Smooth muscle cell (in vitro differentiated cells): ENCODE data around the gene ZNF366. TPM values are rescaled to one million over a fixed set of nuclear protein-coding genes. Genes with fewer than 3 reads are reported as not detected.

Experiments
- DNase-seq: peaks from one replicate; lab custom pipeline; 2025; ENCODE audit not compliant: unreplicated experiment; lab: John Stamatoyannopoulos, UW
- H2AFZ ChIP-seq: fragments of 200-600 bp; sonication (generic); 2 replicates; pipeline ENCODE4 v1.6.0; 2016; ENCODE audit warnings: antibody characterized with exemption, low read depth, mild to moderate bottlenecking
- H3F3A ChIP-seq: fragments of 200-600 bp; sonication (generic); 2 replicates; pipeline ENCODE4 v1.6.0; 2017; ENCODE audit warnings: antibody characterized with exemption, low read depth
- H3K27ac ChIP-seq: fragments of 200-600 bp; sonication (generic); 2 replicates; pipeline ENCODE4 v1.5.1; 2016; ENCODE audit warnings: low read depth, mild to moderate bottlenecking
- H3K27me3 ChIP-seq: fragments of 200-600 bp; sonication (generic); 2 replicates; pipeline ENCODE4 v1.6.1; 2016; ENCODE audit warnings: low read depth, mild to moderate bottlenecking
- H3K36me3 ChIP-seq: fragments of 200-600 bp; sonication (generic); 2 replicates; pipeline ENCODE4 v1.5.1; 2016; ENCODE audit warnings: low read depth
- H3K4me1 ChIP-seq: fragments of 200-600 bp; sonication (generic); 2 replicates; pipeline ENCODE4 v1.5.1; 2016; ENCODE audit warnings: low read depth
- H3K4me2 ChIP-seq: fragments of 200-600 bp; sonication (generic); 2 replicates; pipeline ENCODE4 v1.6.0; 2016; ENCODE audit warnings: mild to moderate bottlenecking
- H3K4me3 ChIP-seq: fragments of 200-600 bp; sonication (generic); 2 replicates; pipeline ENCODE4 v1.5.1; 2016; ENCODE audit warnings: mild to moderate bottlenecking
- H3K79me2 ChIP-seq: fragments of 200-600 bp; sonication (generic); 2 replicates; pipeline ENCODE4 v1.6.0; 2016; ENCODE audit warnings: low read depth, mild to moderate bottlenecking
- H3K9ac ChIP-seq: fragments of 200-600 bp; sonication (generic); 2 replicates; pipeline ENCODE4 v1.6.0; 2016; ENCODE audit warnings: low read depth
- H3K9me3 ChIP-seq: fragments of 200-600 bp; sonication (generic); replicated peaks from 2 replicates; pipeline ENCODE4 v1.5.1; 2016; ENCODE audit warnings: low read depth
- H4K20me1 ChIP-seq: fragments of 200-600 bp; sonication (generic); 2 replicates; pipeline ENCODE4 v1.6.0; 2016; ENCODE audit warnings: low read depth
- CTCF ChIP-seq: fragments of 200-600 bp; sonication (generic); IDR thresholded peaks from 2 replicates; pipeline ENCODE4 v1.5.1; 2017; ENCODE audit warnings: borderline replicate concordance, mild to moderate bottlenecking, antibody characterized with exemption; ENCODE audit not compliant: insufficient read depth, poor library complexity, severe bottlenecking
- WGBS: methylation state at CpG from one replicate; pipeline ENCODE4 v1.1.7; 2016; ENCODE audit warnings: low lambda C conversion rate; 5-methylcytosine and 5-hydroxymethylcytosine counted together
- polyA plus RNA-seq: library from polyadenylated mRNA; unstranded; fragments of >200 nt; fragmentation: Nextera tagmentation; extraction: Ambion mirVana; gene quantifications from 2 replicates; pipeline ENCODE4 v1.2.1, GENCODE V29; 2016
- total RNA-seq: library from RNA; depleted of rRNA; stranded (reverse); fragments of >200 nt; gene quantifications from 2 replicates; pipeline ENCODE4 v1.2.3, GENCODE V29; 2014

ZNF366 gene
- total and polyA plus RNA-seq, 2 experiments from 2014 or later, result not detected

- no peaks in the 10 kb centered on the region for H3K9me3 ChIP-seq
- TF ChIP-seq CTCF, result no peak
- no peaks in the 10 kb centered on the region for H4K20me1 ChIP-seq
- H3K9ac ChIP-seq, result no peak overlapping the region
- H3F3A ChIP-seq, result no peaks in the 10 kb centered on the region
- H3K27ac ChIP-seq, result no peak overlapping the region
- no peaks in the 10 kb centered on the region for H3K79me2 ChIP-seq
- no peak for DNase-seq
- no peaks in the 10 kb centered on the region for H3K4me1 ChIP-seq
- H3K27me3 ChIP-seq, result no peaks in the 10 kb centered on the region
- H2AFZ ChIP-seq, result no peak overlapping the region
- 88% methylated on average over 1 of the region's 1 CpG for WGBS
- no peak overlapping the region for H3K4me3 ChIP-seq
- H3K4me2 ChIP-seq, result no peak overlapping the region
- H3K36me3 ChIP-seq, result no peaks in the 10 kb centered on the region
Measured at GRCh38 chr5:72472031-72472430, 35.2 kb downstream of the ZNF366 start.

- TF ChIP-seq CTCF, result no peak
- Histone ChIP-seq H3K27me3 (no peaks in the 10 kb centered on the region), H2AFZ (no peak overlapping the region), H3K4me3 (no peak overlapping the region), H3F3A (no peaks in the 10 kb centered on the region), H3K79me2 (no peaks in the 10 kb centered on the region), H3K36me3 (no peaks in the 10 kb centered on the region), H3K27ac (no peak overlapping the region), H4K20me1 (no peaks in the 10 kb centered on the region), H3K9me3 (no peaks in the 10 kb centered on the region), H3K4me2 (no peak overlapping the region), H3K4me1 (no peaks in the 10 kb centered on the region), H3K9ac (no peak overlapping the region)
- DNase-seq, result no peak
- 84% methylated on average over 2 of the region's 2 CpGs for WGBS
Measured at GRCh38 chr5:72470826-72471225, 36.4 kb downstream of the ZNF366 start.

- H3K4me2 ChIP-seq, result no peak overlapping the region
- no peaks in the 10 kb centered on the region for H4K20me1 ChIP-seq
- H3K27me3 ChIP-seq, result no peaks in the 10 kb centered on the region
- H3K9ac ChIP-seq, result no peak overlapping the region
- WGBS, result 32% methylated on average over 1 of the region's 1 CpG
- H3K36me3 ChIP-seq, result no peaks in the 10 kb centered on the region
- no peak overlapping the region for H2AFZ ChIP-seq
- H3K79me2 ChIP-seq, result no peaks in the 10 kb centered on the region
- H3K4me3 ChIP-seq, result no peak overlapping the region
- H3K27ac ChIP-seq, result no peak overlapping the region
- no peaks in the 10 kb centered on the region for H3K4me1 ChIP-seq
- no peaks in the 10 kb centered on the region for H3K9me3 ChIP-seq
- no peaks in the 10 kb centered on the region for H3F3A ChIP-seq
- no peak for DNase-seq
- no peak for TF ChIP-seq CTCF
Measured at GRCh38 chr5:72468606-72469005, 38.6 kb downstream of the ZNF366 start.

GRCh38 chr5:72468024-72468423 is 39.2 kb downstream of the ZNF366 start:
- Histone ChIP-seq H3K36me3 (no peaks in the 10 kb centered on the region), H3K9me3 (no peaks in the 10 kb centered on the region), H3K4me2 (no peak overlapping the region), H3K27me3 (no peaks in the 10 kb centered on the region), H3K4me3 (no peak overlapping the region), H3K9ac (no peak overlapping the region), H3K4me1 (no peaks in the 10 kb centered on the region), H3F3A (no peaks in the 10 kb centered on the region), H3K27ac (peak overlapping the region; percentile 37), H3K79me2 (no peaks in the 10 kb centered on the region), H2AFZ (peak overlapping the region; percentile 4), H4K20me1 (no peaks in the 10 kb centered on the region)
- DNase-seq, result no peak
- no peak for TF ChIP-seq CTCF
- WGBS, result 69% methylated on average over 5 of the region's 5 CpGs
